GM12873 (cell line): ENCODE results near the gene CERKL.

Source experiments
- TF ChIP-seq, protein P1 (sequence below): IDR thresholded peaks from 2 replicates; pipeline ENCODE4 v1.5.1; 2012; ENCODE audit warnings: low read depth, mild to moderate bottlenecking, moderate library complexity, low read length, control low read depth; ENCODE audit not compliant: insufficient read depth; ENCODE audit errors: missing control alignments

Gene CERKL

DNA sequence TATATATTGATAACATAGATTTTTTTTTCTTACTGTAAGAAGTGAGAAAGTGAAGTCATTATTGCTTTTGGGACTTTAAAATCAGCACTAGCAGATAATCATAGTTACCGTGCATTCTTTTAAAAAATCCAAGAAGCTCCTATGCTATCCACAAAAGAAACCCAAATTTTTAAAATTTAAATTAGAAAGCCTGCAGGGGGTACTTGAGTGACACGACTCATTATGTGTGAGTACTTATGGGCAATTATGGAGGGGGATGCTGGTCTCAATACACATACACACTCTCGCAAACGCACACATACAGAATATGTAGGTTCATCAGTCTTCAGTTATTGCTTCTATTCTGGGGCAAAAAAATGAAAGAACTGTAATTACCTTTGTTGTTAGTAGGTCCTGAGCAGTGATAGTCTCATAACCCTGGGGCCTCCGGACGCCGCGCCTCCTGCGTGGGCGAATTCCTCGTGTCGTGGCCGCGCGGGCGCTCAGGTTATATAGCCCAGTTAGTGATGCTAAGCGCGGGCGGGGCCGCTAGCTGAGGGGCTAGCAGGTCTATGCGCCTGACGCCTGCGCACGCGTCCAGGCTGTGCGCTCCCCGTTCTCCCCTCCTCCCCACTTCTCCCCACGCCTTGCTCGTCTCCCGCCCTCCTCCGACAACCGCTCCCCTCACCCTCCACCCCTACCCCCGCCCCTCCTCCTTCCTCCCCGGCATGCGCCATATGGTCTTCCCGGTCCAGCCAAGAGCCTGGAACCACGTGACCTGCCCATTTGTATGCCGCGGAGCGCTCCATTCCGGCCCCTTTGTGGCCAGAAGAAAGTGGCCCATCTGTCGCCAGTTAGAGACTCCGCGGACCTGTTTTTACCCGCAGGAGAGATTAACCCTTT, 23.4 kb upstream of the CERKL start, which contains the start of gene NEUROD1:
NEUROD1 (minus strand) TSS at position 463 of the 882 bp plus-strand sequence. CDS start 1,657 bp downstream, outside the sequence.
- TF ChIP-seq, protein P1, sequence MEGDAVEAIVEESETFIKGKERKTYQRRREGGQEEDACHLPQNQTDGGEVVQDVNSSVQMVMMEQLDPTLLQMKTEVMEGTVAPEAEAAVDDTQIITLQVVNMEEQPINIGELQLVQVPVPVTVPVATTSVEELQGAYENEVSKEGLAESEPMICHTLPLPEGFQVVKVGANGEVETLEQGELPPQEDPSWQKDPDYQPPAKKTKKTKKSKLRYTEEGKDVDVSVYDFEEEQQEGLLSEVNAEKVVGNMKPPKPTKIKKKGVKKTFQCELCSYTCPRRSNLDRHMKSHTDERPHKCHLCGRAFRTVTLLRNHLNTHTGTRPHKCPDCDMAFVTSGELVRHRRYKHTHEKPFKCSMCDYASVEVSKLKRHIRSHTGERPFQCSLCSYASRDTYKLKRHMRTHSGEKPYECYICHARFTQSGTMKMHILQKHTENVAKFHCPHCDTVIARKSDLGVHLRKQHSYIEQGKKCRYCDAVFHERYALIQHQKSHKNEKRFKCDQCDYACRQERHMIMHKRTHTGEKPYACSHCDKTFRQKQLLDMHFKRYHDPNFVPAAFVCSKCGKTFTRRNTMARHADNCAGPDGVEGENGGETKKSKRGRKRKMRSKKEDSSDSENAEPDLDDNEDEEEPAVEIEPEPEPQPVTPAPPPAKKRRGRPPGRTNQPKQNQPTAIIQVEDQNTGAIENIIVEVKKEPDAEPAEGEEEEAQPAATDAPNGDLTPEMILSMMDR, result no peak

DNA sequence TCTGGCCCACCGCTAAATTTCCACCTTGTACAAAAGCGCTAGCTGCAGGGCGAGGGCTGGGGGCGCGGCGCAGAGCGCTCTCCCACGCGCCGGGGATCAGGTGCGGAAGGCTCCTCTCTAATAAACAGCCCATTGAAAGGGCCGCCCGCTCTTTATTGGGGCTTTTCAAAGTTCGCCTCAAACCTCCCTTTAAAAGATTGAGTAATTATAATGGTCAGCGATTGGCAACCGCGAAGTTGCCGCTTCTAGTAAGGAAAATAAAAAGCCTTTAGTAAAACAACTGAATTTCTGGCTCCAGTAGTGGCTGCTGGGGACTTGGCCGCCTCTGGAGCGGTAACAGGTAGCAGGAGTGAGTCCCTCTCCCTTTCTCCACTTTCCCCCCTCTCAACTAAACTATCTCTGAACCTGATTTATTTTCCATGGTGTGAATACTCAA, 22.7 kb upstream of the CERKL start:
- TF ChIP-seq, protein P1, result no peak

DNA sequence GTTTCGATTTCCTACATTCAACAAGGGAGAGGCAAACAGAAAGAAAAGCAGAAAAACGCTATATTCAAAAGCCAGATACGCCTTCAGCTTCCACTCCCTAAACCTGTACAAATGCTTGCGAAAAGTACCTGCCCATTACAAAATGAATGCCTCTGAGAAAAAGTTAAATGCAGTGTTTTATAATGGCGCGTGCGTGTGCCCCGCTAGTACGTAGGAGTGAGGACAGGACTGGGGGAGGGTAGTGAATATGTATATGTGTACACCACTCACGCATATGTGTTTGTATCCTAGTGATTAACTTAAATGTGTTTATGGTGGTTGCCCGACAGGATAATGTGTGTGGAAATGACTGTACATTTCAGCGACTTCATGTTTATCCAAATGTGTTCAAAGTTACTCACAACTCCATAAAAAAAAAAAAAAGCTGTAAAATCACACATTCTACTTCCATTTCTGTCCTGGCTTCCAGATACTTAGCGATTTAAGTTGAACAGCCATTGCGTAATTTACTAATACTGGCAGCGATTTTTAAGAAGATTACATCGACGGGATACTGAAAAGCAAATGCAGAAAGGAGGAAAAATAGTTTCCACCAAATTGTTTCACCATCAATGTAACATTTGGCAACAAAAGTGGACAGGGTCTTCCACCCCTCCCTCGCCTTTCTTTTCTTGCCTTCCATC, 22.1 kb upstream of the CERKL start:
- TF ChIP-seq, protein P1, result no peak

DNA sequence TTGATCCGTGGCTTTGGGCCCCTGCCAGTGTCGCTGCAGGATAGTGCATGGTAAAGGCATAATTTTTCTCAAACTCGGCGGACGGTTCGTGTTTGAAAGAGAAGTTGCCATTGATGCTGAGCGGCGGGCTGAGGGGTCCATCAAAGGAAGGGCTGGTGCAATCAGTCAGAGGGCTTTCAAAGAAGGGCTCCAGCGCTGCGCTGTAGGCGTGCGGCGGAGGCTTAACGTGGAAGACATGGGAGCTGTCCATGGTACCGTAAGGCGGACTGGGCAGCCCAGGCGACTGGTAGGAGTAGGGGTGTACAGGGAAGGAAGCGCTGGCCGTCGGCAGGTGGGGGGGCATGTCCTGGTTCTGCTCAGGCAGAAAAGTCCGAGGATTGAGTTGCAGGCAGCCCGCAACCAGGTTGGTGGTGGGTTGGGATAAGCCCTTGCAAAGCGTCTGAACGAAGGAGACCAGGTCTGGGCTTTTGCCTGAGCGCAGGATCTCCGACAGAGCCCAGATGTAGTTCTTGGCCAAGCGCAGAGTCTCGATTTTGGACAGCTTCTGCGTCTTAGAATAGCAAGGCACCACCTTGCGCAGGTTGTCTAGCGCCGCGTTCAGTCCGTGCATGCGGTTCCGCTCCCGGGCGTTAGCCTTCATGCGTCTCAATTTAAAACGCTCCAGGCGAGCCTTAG, 21.1 kb upstream of the CERKL start:
- TF ChIP-seq, protein P1, result no peak

DNA sequence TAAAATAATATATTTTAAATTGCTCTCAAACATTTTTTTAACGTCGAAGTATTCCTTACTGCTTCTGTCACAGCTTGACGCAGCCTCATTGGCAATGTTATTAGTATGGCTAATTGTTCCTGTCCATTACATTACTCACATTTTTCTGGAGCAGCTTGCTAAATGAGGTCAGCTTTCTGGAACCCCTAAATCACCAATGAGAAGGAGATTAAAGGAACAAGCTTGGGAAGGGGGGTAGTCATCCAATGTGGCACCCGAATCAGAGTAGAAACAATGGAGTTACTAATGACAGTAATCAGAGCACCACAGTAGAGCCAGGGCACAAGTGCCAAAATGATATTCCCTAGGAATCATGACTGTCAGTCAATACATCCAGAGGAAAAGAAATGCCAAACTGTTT, 18.3 kb upstream of the CERKL start:
- TF ChIP-seq, protein P1, result no peak

DNA sequence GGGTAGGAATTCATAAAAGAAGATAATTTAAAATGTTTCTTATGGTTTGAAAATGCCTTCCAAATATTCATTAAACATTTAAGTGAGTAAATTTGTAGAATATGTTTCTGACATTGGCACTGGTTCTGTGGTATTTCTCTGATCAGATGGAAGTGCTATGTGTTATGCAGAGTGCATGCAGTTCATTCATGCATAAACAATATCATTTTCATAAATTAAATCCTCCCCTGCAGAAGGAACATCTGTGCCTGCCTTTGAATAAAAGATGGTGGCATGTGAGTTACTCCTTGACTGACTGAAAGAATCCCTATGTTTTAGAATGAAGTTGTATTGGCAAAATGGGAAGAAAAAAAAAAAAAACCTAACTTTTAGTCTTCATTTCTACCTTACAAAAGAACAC, 17.6 kb upstream of the CERKL start:
- TF ChIP-seq, protein P1, result no peak

DNA sequence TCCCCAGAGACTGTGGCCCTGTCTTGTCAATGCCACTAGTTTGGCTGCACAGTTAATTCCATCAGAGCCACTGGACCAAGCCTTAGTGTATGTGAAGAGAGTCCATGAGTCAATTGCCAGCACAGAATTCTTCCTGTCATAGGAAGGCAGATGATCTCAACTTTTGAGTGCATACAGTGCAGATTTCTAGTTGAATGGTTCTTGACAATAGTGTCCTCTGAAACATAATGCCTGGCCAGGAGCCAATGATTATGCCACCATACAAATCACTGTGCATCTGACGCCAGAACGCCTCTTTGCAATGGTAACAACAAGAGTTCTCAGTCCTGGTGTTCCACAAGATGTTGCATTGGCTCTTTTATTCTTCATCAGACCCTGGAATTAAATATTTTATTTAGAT, 16.3 kb upstream of the CERKL start:
- TF ChIP-seq, protein P1, result no peak
